Cardiac septum (tissue), 1 donor: ENCODE results near the gene COX7A1. TPM values are rescaled to one million over a fixed set of nuclear protein-coding genes. Genes with fewer than 3 reads are reported as not detected.

Source experiments
- total RNA-seq: library from RNA; stranded (reverse); fragmentation: NEBNext Ultra II Directional; extraction: Animal tissue kit (Norgen Biotek cat#: 25700); gene quantifications from one replicate; pipeline ENCODE4 v1.2.1, GENCODE V29; 2021
- donor health status: DM: no; HTN: no; CAD: no.

Gene COX7A1
- total RNA-seq, 1 donor from 2014 or later = 1,917 TPM

Other genes with a start within 250 kb of the COX7A1 start
- gene HCST, start 249.9 kb downstream of the COX7A1 start, total RNA-seq = 5.4 TPM
- 16.9 TPM for gene TYROBP, start 244.2 kb downstream of the COX7A1 start, total RNA-seq
- gene LRFN3, start 216.1 kb downstream of the COX7A1 start, total RNA-seq = 8.8 TPM
- 11.0 TPM for gene SDHAF1, start 157.3 kb downstream of the COX7A1 start, total RNA-seq
- 0.13 TPM for gene SYNE4, start 143.6 kb downstream of the COX7A1 start, total RNA-seq
- gene ALKBH6, start 138.2 kb downstream of the COX7A1 start, total RNA-seq = 10.9 TPM
- 7.1 TPM for gene CLIP3, start 119.6 kb downstream of the COX7A1 start, total RNA-seq
- gene THAP8, start 98.2 kb downstream of the COX7A1 start, total RNA-seq = 3.9 TPM
- gene WDR62, start 97.5 kb downstream of the COX7A1 start, total RNA-seq = 6.1 TPM
- gene OVOL3, start 41.3 kb downstream of the COX7A1 start, total RNA-seq = not detected
- gene POLR2I, start 37.6 kb downstream of the COX7A1 start, total RNA-seq = 98.7 TPM
- 142 TPM for gene TBCB, start 37.0 kb downstream of the COX7A1 start, total RNA-seq
- gene CAPNS1, start 12.4 kb downstream of the COX7A1 start, total RNA-seq = 892 TPM
- 4.0 TPM for gene ZNF565, start 62.2 kb upstream of the COX7A1 start, total RNA-seq
- gene ZNF146, start 62.7 kb upstream of the COX7A1 start, total RNA-seq = 38.6 TPM
- gene ZFP14, start 226.8 kb upstream of the COX7A1 start, total RNA-seq = 3.2 TPM